Hepatocyte (in vitro differentiated cells): ENCODE measurements around the gene FLG.

Experiments
- EZH2 ChIP-seq: fragments of 200-600 bp; sonication (generic); IDR thresholded peaks from 2 replicates; pipeline ENCODE4 v1.6.1; 2016; ENCODE audit warnings: antibody characterized with exemption, mild to moderate bottlenecking, borderline replicate concordance
- TF ChIP-seq, protein P1 (sequence below): fragments of 200-600 bp; sonication (generic); IDR thresholded peaks from 2 replicates; pipeline ENCODE4 v1.5.1; 2016; ENCODE audit warnings: antibody characterized with exemption, mild to moderate bottlenecking; ENCODE audit not compliant: poor library complexity

GRCh38 chr1:152367436-152367835 is 42.4 kb upstream of the FLG start:
- TF ChIP-seq, protein P1, sequence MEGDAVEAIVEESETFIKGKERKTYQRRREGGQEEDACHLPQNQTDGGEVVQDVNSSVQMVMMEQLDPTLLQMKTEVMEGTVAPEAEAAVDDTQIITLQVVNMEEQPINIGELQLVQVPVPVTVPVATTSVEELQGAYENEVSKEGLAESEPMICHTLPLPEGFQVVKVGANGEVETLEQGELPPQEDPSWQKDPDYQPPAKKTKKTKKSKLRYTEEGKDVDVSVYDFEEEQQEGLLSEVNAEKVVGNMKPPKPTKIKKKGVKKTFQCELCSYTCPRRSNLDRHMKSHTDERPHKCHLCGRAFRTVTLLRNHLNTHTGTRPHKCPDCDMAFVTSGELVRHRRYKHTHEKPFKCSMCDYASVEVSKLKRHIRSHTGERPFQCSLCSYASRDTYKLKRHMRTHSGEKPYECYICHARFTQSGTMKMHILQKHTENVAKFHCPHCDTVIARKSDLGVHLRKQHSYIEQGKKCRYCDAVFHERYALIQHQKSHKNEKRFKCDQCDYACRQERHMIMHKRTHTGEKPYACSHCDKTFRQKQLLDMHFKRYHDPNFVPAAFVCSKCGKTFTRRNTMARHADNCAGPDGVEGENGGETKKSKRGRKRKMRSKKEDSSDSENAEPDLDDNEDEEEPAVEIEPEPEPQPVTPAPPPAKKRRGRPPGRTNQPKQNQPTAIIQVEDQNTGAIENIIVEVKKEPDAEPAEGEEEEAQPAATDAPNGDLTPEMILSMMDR, result no peak
- no peak for TF ChIP-seq EZH2
